Activated CD8-positive, alpha-beta memory T cell treated with anti-CD3 and anti-CD28 coated beads, Interleukin-2, amount 10 ng/mL, durations not matched to agents 7 days and 5 days (primary cell): Measurements from ENCODE around the gene UTP15. TPM values are rescaled to one million over a fixed set of nuclear protein-coding genes. Genes with fewer than 3 reads are reported as not detected.

ENCODE experiments used
- total RNA-seq, 2 experiments: library from RNA; stranded (reverse); gene quantifications; one replicate each; pipeline ENCODE4 v1.2.3, GENCODE V29; 2021

The UTP15 gene
- total RNA-seq, 2 experiments from 2014 or later = 22.3 to 25.9 TPM

Other genes with a start within 250 kb of the UTP15 start
- gene FOXD1, start 117.0 kb upstream of the UTP15 start, total RNA-seq = under 1 TPM; 0.23 to 0.59 TPM
- 100 to 1,000 TPM; 601 to 785 TPM for gene BTF3, start 67.3 kb upstream of the UTP15 start, total RNA-seq
- gene ANKRA2, start 104 bp upstream of the UTP15 start, total RNA-seq = 10 to 100 TPM; 20.7 to 21.6 TPM
- gene ARHGEF28, start 60.5 kb downstream of the UTP15 start, total RNA-seq = not detected